Measurements from ENCODE around the gene SLC8A1. TPM values are rescaled to one million over a fixed set of nuclear protein-coding genes. Genes with fewer than 3 reads are reported as not detected.
A peak's percentile ranks its signal among the peaks of the same experiment; 100 is the strongest.

The SLC8A1 gene
- total and polyA plus RNA-seq, 7 donors, result 0.20 to 4.9 (median 2.3) TPM

- intact Hi-C loops (cut with DNase I), result no loop called here
- no peak for DNase-seq
Observed at GRCh38 chr2:40457837-40458236, 5.9 kb upstream of the SLC8A1 start.

GRCh38 chr2:40457366-40457765 lies 5.5 kb upstream of the SLC8A1 start:
- 76 to 86% (median 83%) methylated on average over 3 of the region's 3 CpGs for WGBS, 3 donors
- Histone ChIP-seq H3K27ac (no peak overlapping the region), H3K27me3 (ENCODE audit: insufficient read depth in 3 of 3, low read length in 2 of 3) (peaks cover 0 to 5% (median 0%) of the 10 kb centered on the region in 3 donors), H3K4me3 (no peak overlapping the region), H3K4me1 (peaks cover 17% of the 10 kb centered on the region), H3K36me3 (ENCODE audit: insufficient read depth in 1 of 2, low read depth in 1 of 2) (no peaks in the 10 kb centered on the region), H3K9me3 (no peaks in the 10 kb centered on the region)
- DNase-seq, result no peak
- TF ChIP-seq CTCF (IDR thresholded peaks at IDR 0.05), result no peak
- ATAC-seq, result no peak
- intact Hi-C loops (cut with DNase I), result no loop called here

More at GRCh38 chr2:40457837-40458236, 5.9 kb upstream of the SLC8A1 start:
- no peak overlapping the region for H3K27ac ChIP-seq
- peak overlapping the region; percentile 8 for H3K4me3 ChIP-seq
- H3K36me3 ChIP-seq (ENCODE audit: insufficient read depth in 1 of 2, low read depth in 1 of 2), result no peaks in the 10 kb centered on the region
- peaks cover 0 to under 1% (median 0%) of the 10 kb centered on the region in 3 donors for H3K27me3 ChIP-seq (ENCODE audit: insufficient read depth in 3 of 3, low read length in 2 of 3)
- ATAC-seq, result no peak
- 35 to 71% (median 47%) methylated on average over 5 of the region's 5 CpGs for WGBS, 3 donors
- H3K4me1 ChIP-seq, result peaks cover 17% of the 10 kb centered on the region
- TF ChIP-seq CTCF (IDR thresholded peaks at IDR 0.05), result no peak
- no peaks in the 10 kb centered on the region for H3K9me3 ChIP-seq

- Histone ChIP-seq H3K9me3 (no peaks in the 10 kb centered on the region), H3K4me3 (no peak overlapping the region), H3K27me3 (ENCODE audit: insufficient read depth in 3 of 3, low read length in 2 of 3) (peaks cover 0 to 8% (median 0%) of the 10 kb centered on the region in 3 donors), H3K4me1 (peaks cover 17% of the 10 kb centered on the region), H3K36me3 (ENCODE audit: insufficient read depth in 1 of 2, low read depth in 1 of 2) (no peaks in the 10 kb centered on the region), H3K27ac (no peak overlapping the region)
- intact Hi-C loops (cut with DNase I), result no loop called here
- no peak for ATAC-seq
- no peak for TF ChIP-seq CTCF (IDR thresholded peaks at IDR 0.05)
- 96 to 100% (median 99%) methylated on average over 2 of the region's 2 CpGs for WGBS, 3 donors
- DNase-seq, result no peak
Observed at GRCh38 chr2:40456926-40457325, 5.0 kb upstream of the SLC8A1 start.

- Histone ChIP-seq H3K27ac (no peak overlapping the region), H3K4me3 (no peak overlapping the region), H3K36me3 (ENCODE audit: insufficient read depth in 1 of 2, low read depth in 1 of 2) (no peaks in the 10 kb centered on the region), H3K27me3 (ENCODE audit: insufficient read depth in 3 of 3, low read length in 2 of 3) (peaks cover 0 to 13% (median 0%) of the 10 kb centered on the region in 3 donors), H3K9me3 (no peaks in the 10 kb centered on the region), H3K4me1 (peaks cover 17% of the 10 kb centered on the region)
- TF ChIP-seq CTCF (IDR thresholded peaks at IDR 0.05), result no peak
- ATAC-seq (no peak), DNase-seq (no peak)
- intact Hi-C loops (cut with DNase I), result no loop called here
- 79 to 88% (median 80%) methylated on average over 5 of the region's 5 CpGs for WGBS, 3 donors
Observed at GRCh38 chr2:40455661-40456060, 3.8 kb upstream of the SLC8A1 start.

- Histone ChIP-seq H3K36me3 (ENCODE audit: insufficient read depth in 1 of 2, low read depth in 1 of 2) (no peaks in the 10 kb centered on the region), H3K4me3 (no peak overlapping the region), H3K27me3 (ENCODE audit: insufficient read depth in 3 of 3, low read length in 2 of 3) (peaks cover 0 to 24% (median 0%) of the 10 kb centered on the region in 3 donors), H3K4me1 (peaks cover 16% of the 10 kb centered on the region), H3K9me3 (no peaks in the 10 kb centered on the region), H3K27ac (no peak overlapping the region)
- no peak for TF ChIP-seq CTCF (IDR thresholded peaks at IDR 0.05)
- intact Hi-C loops (cut with DNase I), result no loop called here
- no peak for DNase-seq
- 94 to 98% (median 96%) methylated on average over 3 of the region's 3 CpGs for WGBS, 3 donors
- no peak for ATAC-seq
Observed at GRCh38 chr2:40454321-40454720, 2.4 kb upstream of the SLC8A1 start.

All from psoas muscle (tissue), 8 donors.